Loucy (cell line): ENCODE measurements around the gene GAL3ST3.

Experiments
- CTCF ChIP-seq: fragments of 200-600 bp; sonication (generic); conservative IDR thresholded peaks from 2 replicates; pipeline ENCODE4 v1.5.1; 2014; ENCODE audit warnings: mild to moderate bottlenecking, antibody characterized with exemption, low read length
- EZH2phosphoT487 ChIP-seq: fragments of 200-600 bp; IDR thresholded peaks from 2 replicates; pipeline ENCODE4 v1.6.1; 2018; ENCODE audit warnings: antibody characterized with exemption, mild to moderate bottlenecking, moderate library complexity, borderline replicate concordance

GRCh38 chr11:66002648-66003225 lies 46.2 kb downstream of the GAL3ST3 start:
- TF ChIP-seq CTCF (peak; percentile 20; the same call in 1 of the 2 replicates), EZH2phosphoT487 (no peak)
